IMR-90 (cell line): ENCODE measurements around the gene TEX28. TPM values are rescaled to one million over a fixed set of nuclear protein-coding genes. Genes with fewer than 3 reads are reported as not detected.
"Not testable (repeated sequence)": the region's sequence is repeated elsewhere in the genome, so short reads cannot be mapped to it uniquely, and the experiment has no call there.

ENCODE experiments used
- ATAC-seq: fragments of 200-7000 bp; cut with Tn5 transposase; 2 replicates; pipeline ENCODE4 v1.9.1; 2020; ENCODE audit warnings: low read depth, mild to moderate bottlenecking, moderate library complexity
- BruUV-seq: library from RNA; stranded (reverse); fragments of 400-500 nt; replicated peaks from 2 replicates; lab custom pipeline; 2021; lab: Mats Ljungman, UMichigan
- CTCF ChIA-PET: fragments of 300-600 bp; formaldehyde crosslinking; extraction: SDS; loops from one replicate; lab custom pipeline; 2021; ENCODE audit warnings: antibody characterized with exemption; lab: Yijun Ruan, JAX
- POLR2A ChIA-PET: fragments of 300-600 bp; sonication (Branson Sonifier 250); formaldehyde crosslinking; loops from one replicate; lab custom pipeline; 2022; ENCODE audit warnings: antibody characterized with exemption; ENCODE audit not compliant: unreplicated experiment; lab: Charles Lee
- DNase-seq: peaks from one replicate; pipeline ENCODE4 v3.0.0; 2013
- H2AFZ ChIP-seq: replicated peaks from 2 replicates; pipeline ENCODE3; 2013; ENCODE audit warnings: low read length, mild to moderate bottlenecking; ENCODE audit not compliant: poor library complexity
- H2AK5ac ChIP-seq: 2 replicates; pipeline ENCODE4 v1.6.1; 2013; ENCODE audit warnings: low read depth, low read length, inconsistent platforms
- H2AK9ac ChIP-seq: replicated peaks from 2 replicates; pipeline ENCODE3; 2013; ENCODE audit warnings: mild to moderate bottlenecking, low read depth, low read length, moderate library complexity; ENCODE audit not compliant: poor library complexity
- H2BK120ac ChIP-seq: 2 replicates; pipeline ENCODE4 v1.6.1; 2013; ENCODE audit warnings: low read depth, low read length, inconsistent platforms
- H2BK15ac ChIP-seq: 3 replicates; pipeline ENCODE4 v1.6.1; 2013; ENCODE audit warnings: low read depth, low read length, inconsistent platforms
- H2BK20ac ChIP-seq: 2 replicates; pipeline ENCODE4 v1.6.1; 2013; ENCODE audit warnings: low read depth, mild to moderate bottlenecking, inconsistent platforms, low read length, moderate library complexity
- H2BK5ac ChIP-seq: 2 replicates; pipeline ENCODE4 v1.6.1; 2013; ENCODE audit warnings: mild to moderate bottlenecking, low read depth, low read length, inconsistent platforms; ENCODE audit not compliant: poor library complexity, severe bottlenecking
- H3K14ac ChIP-seq: replicated peaks from 2 replicates; pipeline ENCODE4 v1.6.1; 2013; ENCODE audit warnings: low read depth, low read length, inconsistent platforms
- H3K18ac ChIP-seq: 2 replicates; pipeline ENCODE4 v1.6.1; 2013; ENCODE audit warnings: low read depth, low read length, control low read depth
- H3K23ac ChIP-seq: 2 replicates; pipeline ENCODE4 v1.6.1; 2013; ENCODE audit warnings: low read depth, low read length, inconsistent platforms
- H3K27ac ChIP-seq: 2 replicates; pipeline ENCODE4 v1.5.1; 2013; ENCODE audit warnings: mild to moderate bottlenecking, control low read depth, low read length; ENCODE audit not compliant: insufficient read depth
- H3K27me3 ChIP-seq: 2 replicates; pipeline ENCODE4 v1.6.1; 2013; ENCODE audit warnings: low read length; ENCODE audit not compliant: control insufficient read depth, insufficient read depth
- H3K36me3 ChIP-seq: 2 replicates; pipeline ENCODE4 v1.6.1; 2013; ENCODE audit warnings: low read length, mixed read lengths; ENCODE audit not compliant: control insufficient read depth, insufficient read depth
- H3K4ac ChIP-seq: 2 replicates; pipeline ENCODE4 v1.6.1; 2013; ENCODE audit warnings: low read depth, low read length, inconsistent platforms
- H3K4me1 ChIP-seq: 2 replicates; pipeline ENCODE4 v1.6.1; 2013; ENCODE audit warnings: low read length, mixed read lengths; ENCODE audit not compliant: control insufficient read depth, insufficient read depth
- H3K4me2 ChIP-seq: 2 replicates; pipeline ENCODE4 v1.6.1; 2013; ENCODE audit warnings: low read depth, mild to moderate bottlenecking, control low read depth, low read length, moderate library complexity
- H3K4me3 ChIP-seq: 2 replicates; pipeline ENCODE4 v1.5.1; 2013; ENCODE audit warnings: low read depth, mild to moderate bottlenecking, control low read depth, low read length, moderate library complexity; ENCODE audit not compliant: insufficient read depth
- H3K56ac ChIP-seq: 2 replicates; pipeline ENCODE4 v1.6.1; 2013; ENCODE audit warnings: low read length, inconsistent platforms; ENCODE audit not compliant: insufficient read depth; ENCODE audit errors: extremely low read depth
- H3K79me1 ChIP-seq, 2 experiments: 2 replicates each; pipeline ENCODE4 v1.6.1; 2013; ENCODE audit warnings: low read length in 2 of 2, inconsistent platforms in 1 of 2, low read depth in 1 of 2
- H3K9ac ChIP-seq: 2 replicates; pipeline ENCODE4 v1.6.1; 2013; ENCODE audit warnings: low read depth, low read length, control low read depth
- H3K9me1 ChIP-seq: 2 replicates; pipeline ENCODE4 v1.6.1; 2013; ENCODE audit warnings: low read length, inconsistent platforms; ENCODE audit not compliant: insufficient read depth
- H3K9me3 ChIP-seq: 2 replicates; pipeline ENCODE4 v1.6.1; 2013; ENCODE audit warnings: low read length; ENCODE audit not compliant: control insufficient read depth, insufficient read depth
- H4K20me1 ChIP-seq: 2 replicates; pipeline ENCODE4 v1.6.1; 2013; ENCODE audit warnings: low read length, inconsistent platforms; ENCODE audit not compliant: insufficient read depth
- H4K5ac ChIP-seq: 2 replicates; pipeline ENCODE4 v1.6.1; 2013; ENCODE audit warnings: mild to moderate bottlenecking, low read depth, low read length, control low read depth
- H4K8ac ChIP-seq, 2 experiments: 2 replicates each; pipeline ENCODE4 v1.6.1; 2013; ENCODE audit warnings: low read depth in 2 of 2, low read length in 2 of 2, control low read depth in 1 of 2, inconsistent platforms in 1 of 2
- H4K91ac ChIP-seq: 2 replicates; pipeline ENCODE4 v1.6.1; 2013; ENCODE audit warnings: low read depth, low read length, inconsistent platforms; ENCODE audit not compliant: insufficient read depth
- WGBS, 2 experiments: methylation state at CpG; one replicate each; pipeline versions ENCODE4 v1.1.5 to v1.1.7; 2013; ENCODE audit warnings: missing lambda C conversion rate in 2 of 2; ENCODE audit not compliant: insufficient read length in 1 of 2; ENCODE audit errors: extremely low coverage in 2 of 2; 5-methylcytosine and 5-hydroxymethylcytosine counted together
- dilution Hi-C: fragments of 300-500 bp; cut with HindIII; formaldehyde crosslinking; loops from one replicate; pipeline ENCODE4 v1.14.3; 2018; ENCODE audit warnings: low sequenced_read_pairs; ENCODE audit not compliant: unreplicated experiment
- in situ Hi-C: fragments of 300-500 bp; cut with MboI; formaldehyde crosslinking; loops from 3 replicates; pipeline ENCODE4 v1.14.3; 2019; ENCODE audit warnings: low sequenced_read_pairs, inconsistent platforms, mixed read lengths
- intact Hi-C: fragments of 100-400 bp; cut with micrococcal nuclease; formaldehyde crosslinking; loops from 2 replicates; pipeline ENCODE4 v1.10.0; 2022
- polyA plus RNA-seq, 3 experiments: library from polyadenylated mRNA; depleted of rRNA; stranded (reverse); fragments of >200 nt; gene quantifications; 2 replicates each; pipeline ENCODE4 v1.2.3, GENCODE V29; 2012; ENCODE audit warnings: low replicate concordance in 1 of 3
- total RNA-seq: library from RNA; depleted of rRNA; stranded (reverse); fragments of >200 nt; gene quantifications from 2 replicates; pipeline ENCODE4 v1.2.3, GENCODE V29; 2012

TEX28 gene
- total and polyA plus RNA-seq, 2 of the 4 experiments (the other 2 are of a cell fraction): not detected

DNA sequence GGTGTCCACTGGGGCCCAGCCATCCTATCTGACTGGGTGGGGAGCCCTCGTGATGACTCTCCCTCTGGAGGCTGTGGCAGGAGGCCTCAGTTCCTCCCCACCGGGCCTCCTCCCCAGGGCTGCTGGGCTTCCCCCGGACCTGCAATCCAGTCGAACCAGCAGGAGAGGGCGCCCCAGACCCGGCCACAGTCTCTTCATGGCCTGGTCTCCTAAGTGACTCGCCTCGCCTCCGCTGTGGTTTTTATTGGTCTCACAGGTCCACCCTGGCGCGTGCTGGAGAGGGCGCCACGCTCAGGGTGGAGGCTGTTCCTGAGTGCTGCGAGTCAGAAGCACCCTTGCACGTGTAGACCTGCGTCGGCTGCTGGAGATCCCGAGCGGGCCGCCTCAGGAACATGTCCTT, 48.7 kb upstream of the TEX28 start:
- WGBS, 2 experiments: no CpG with 5 or more reads among the region's 20 CpGs

DNA sequence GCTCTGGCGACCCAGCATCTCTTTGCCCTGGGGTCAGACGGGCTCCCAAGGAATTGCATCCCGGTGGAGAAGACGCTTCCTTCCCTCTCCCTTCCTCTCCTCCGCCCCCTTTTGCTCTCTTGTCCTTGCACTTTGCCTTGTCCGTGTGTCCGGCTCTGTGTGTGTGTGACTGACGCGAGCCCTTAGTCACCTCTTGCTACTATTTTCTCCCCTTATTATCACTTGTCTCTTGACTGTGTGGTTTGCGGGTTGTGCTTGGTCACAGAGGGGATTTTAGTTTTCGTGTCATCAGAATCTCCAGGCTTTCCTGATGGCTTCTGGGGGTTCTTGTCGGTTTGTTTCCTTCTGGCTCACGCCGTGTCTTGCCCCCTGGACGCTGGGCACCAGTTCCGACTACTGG, 48.1 kb upstream of the TEX28 start:
- H2BK120ac ChIP-seq, H3K36me3 ChIP-seq, H4K20me1 ChIP-seq, ATAC-seq, H2AFZ ChIP-seq, H3K4ac ChIP-seq, H2AK5ac ChIP-seq, H3K23ac ChIP-seq, H4K8ac ChIP-seq, POLR2A ChIA-PET, BruUV-seq, H3K27me3 ChIP-seq, H3K27ac ChIP-seq, H3K4me1 ChIP-seq, H3K79me1 ChIP-seq, H3K18ac ChIP-seq, H3K9ac ChIP-seq, H3K14ac ChIP-seq, H2BK5ac ChIP-seq, CTCF ChIA-PET, H2AK9ac ChIP-seq, in situ Hi-C loops, H4K5ac ChIP-seq, intact Hi-C loops, H3K9me1 ChIP-seq, DNase-seq, H3K9me3 ChIP-seq, H4K91ac ChIP-seq, H2BK15ac ChIP-seq, H3K56ac ChIP-seq, H3K4me2 ChIP-seq, dilution Hi-C loops, H2BK20ac ChIP-seq, H3K4me3 ChIP-seq: not testable (repeated sequence)
- no CpG with 5 or more reads among the region's 16 CpGs for WGBS, 2 experiments

More for the DNA sequence above, 48.7 kb upstream of the TEX28 start:
- H3K9me3 ChIP-seq, H3K9ac ChIP-seq, H3K23ac ChIP-seq, ATAC-seq, DNase-seq, H2BK120ac ChIP-seq, H3K79me1 ChIP-seq, H4K8ac ChIP-seq, H2AK5ac ChIP-seq, CTCF ChIA-PET, H3K36me3 ChIP-seq, H4K91ac ChIP-seq, H2AK9ac ChIP-seq, H3K14ac ChIP-seq, H3K27ac ChIP-seq, H3K9me1 ChIP-seq, H3K4ac ChIP-seq, H2BK20ac ChIP-seq, H3K4me1 ChIP-seq, intact Hi-C loops, H3K4me3 ChIP-seq, H3K56ac ChIP-seq, H2AFZ ChIP-seq, dilution Hi-C loops, H4K5ac ChIP-seq, BruUV-seq, H2BK15ac ChIP-seq, H3K27me3 ChIP-seq, H3K18ac ChIP-seq, H2BK5ac ChIP-seq, in situ Hi-C loops, H3K4me2 ChIP-seq, POLR2A ChIA-PET: not testable (repeated sequence)
- H4K20me1 ChIP-seq: peaks cover 15% of the 10 kb centered on the region
